Heart left ventricle (tissue), 16 donors: ENCODE measurements around the gene NLRP5. TPM values are rescaled to one million over a fixed set of nuclear protein-coding genes. Genes with fewer than 3 reads are reported as not detected.

Source experiments
- ATAC-seq, 4 donors: fragments of 200-7000 bp; cut with Tn5 transposase; one replicate each; pipeline ENCODE4 v1.9.1; 2020 to 2022; ENCODE audit warnings: moderate library complexity in 4 of 4, mild to moderate bottlenecking in 3 of 4, moderate number of reproducible peaks in 1 of 4
- DNase-seq, 5 donors: peaks; one replicate each; pipeline ENCODE4 v3.0.0-alpha.2; 2020
- H3K27ac ChIP-seq, 12 donors: fragments of 200-600 bp; sonication (generic) in 4 of 12; one replicate each; pipeline versions ENCODE4 v1.5.0 to v1.8.0; 2016 to 2022; ENCODE audit warnings: mild to moderate bottlenecking in 2 of 12
- H3K27me3 ChIP-seq, 9 donors: fragments of 200-600 bp; sonication (generic) in 2 of 9; one replicate each; pipeline versions ENCODE4 v1.5.1 to v1.8.0; 2016 to 2022; ENCODE audit warnings: mild to moderate bottlenecking in 3 of 9
- H3K36me3 ChIP-seq, 9 donors: fragments of 200-600 bp; sonication (generic) in 2 of 9; one replicate each; pipeline versions ENCODE4 v1.5.0 to v1.8.0; 2018 to 2022; ENCODE audit warnings: mild to moderate bottlenecking in 2 of 9
- H3K4me1 ChIP-seq, 12 donors: fragments of 200-600 bp; sonication (generic) in 4 of 12; one replicate each; pipeline versions ENCODE4 v1.5.0 to v1.8.0; 2016 to 2022; ENCODE audit warnings: mild to moderate bottlenecking in 3 of 12
- H3K4me3 ChIP-seq, 12 donors: fragments of 200-600 bp; sonication (generic) in 4 of 12; one replicate each; pipeline versions ENCODE4 v1.5.0 to v1.8.0; 2017 to 2022; ENCODE audit warnings: mild to moderate bottlenecking in 9 of 12, moderate library complexity in 4 of 12
- H3K9me3 ChIP-seq, 12 donors: fragments of 200-600 bp; sonication (generic) in 4 of 12; one replicate each; pipeline versions ENCODE4 v1.5.0 to v1.8.0; 2016 to 2022; ENCODE audit warnings: mild to moderate bottlenecking in 1 of 12
- POLR2A ChIP-seq, 2 donors: fragments of 450-650 bp; IDR thresholded peaks; one replicate each; pipeline ENCODE4 v1.6.1; 2017; ENCODE audit warnings: antibody characterized with exemption in 2 of 2, mild to moderate bottlenecking in 2 of 2, moderate library complexity in 2 of 2
- WGBS, 4 donors: extraction: QIAGEN DNeasy Blood & Tissue Kit in 2 of 4; methylation state at CpG; one replicate each; pipeline versions ENCODE4 v1.1.5 to v1.1.7; 2013 to 2018; 5-methylcytosine and 5-hydroxymethylcytosine counted together
- intact Hi-C, 10 donors: fragments of 100-400 bp; cut with DNase I; formaldehyde crosslinking; loops; one replicate each; pipeline versions ENCODE4 v1.11.1 to v1.14.2; 2022
- polyA plus RNA-seq, 2 donors: library from polyadenylated mRNA; stranded (reverse); fragments of 200-250 nt; gene quantifications; one replicate each; pipeline ENCODE4 v1.2.3, GENCODE V29; 2013
- total RNA-seq, 9 donors: library from RNA; depleted of rRNA in 2 of 9; stranded (reverse); fragments of >200 nt in 2 of 9; fragmentation: NEBNext Ultra II Directional in 3 of 9; extraction: Animal tissue kit (Norgen Biotek cat#: 25700) in 3 of 9; gene quantifications; one replicate each; pipeline versions ENCODE4 v1.1.0 to v1.2.4, GENCODE V29; 2016 to 2023
- TF ChIP-seq, protein P1 (sequence below), 12 donors: fragments of 200-600 bp; sonication (generic) in 4 of 12; IDR thresholded peaks; one replicate each; pipeline versions ENCODE4 v1.5.0 to v1.8.0; 2018 to 2022; ENCODE audit warnings: antibody characterized with exemption in 12 of 12, mild to moderate bottlenecking in 5 of 12
- donor health status: ischemic (EF 13 %, LVEDD 7.1; RV severe dilation, severe dysfunction).
- donor health status: healthy with polysubstance abuse.
- donor health status: DM: no; HTN: yes; CAD: no.
- donor health status: DM: no; HTN: no; CAD: no.
- donor health status: ischemic (EF 25% LVEDD 6.9; RV normal size, moderate dysfunction).
- donor health status: ischemic (EF 25% LVEDD 5.7; RV mildly dilated, moderate dysfunction).
- donor health status: healthy.
- donor health status: DM: yes; HTN: yes; CAD: no.
- donor health status: ischemic (EF 35%, LVEDD 5.7; RV mildly dilated, moderate dysfunction).
- donor health status: nonischemic (EF 11% LVEDD 7.7; RV severe dilation, severe dysfunction).
- donor health status: DM: yes; HTN: yes; CAD: no.
- donor health status: PGD.
- donor health status: ischemic (EF 29% LVEDD 5.4; RV normal size, mild dysfunction).
- donor health status: nonischemic (EF 23%, LVEDD 6.1; RV moderate dilation, normal function).

The NLRP5 gene
- total and polyA plus RNA-seq, 11 donors = not detected

DNA sequence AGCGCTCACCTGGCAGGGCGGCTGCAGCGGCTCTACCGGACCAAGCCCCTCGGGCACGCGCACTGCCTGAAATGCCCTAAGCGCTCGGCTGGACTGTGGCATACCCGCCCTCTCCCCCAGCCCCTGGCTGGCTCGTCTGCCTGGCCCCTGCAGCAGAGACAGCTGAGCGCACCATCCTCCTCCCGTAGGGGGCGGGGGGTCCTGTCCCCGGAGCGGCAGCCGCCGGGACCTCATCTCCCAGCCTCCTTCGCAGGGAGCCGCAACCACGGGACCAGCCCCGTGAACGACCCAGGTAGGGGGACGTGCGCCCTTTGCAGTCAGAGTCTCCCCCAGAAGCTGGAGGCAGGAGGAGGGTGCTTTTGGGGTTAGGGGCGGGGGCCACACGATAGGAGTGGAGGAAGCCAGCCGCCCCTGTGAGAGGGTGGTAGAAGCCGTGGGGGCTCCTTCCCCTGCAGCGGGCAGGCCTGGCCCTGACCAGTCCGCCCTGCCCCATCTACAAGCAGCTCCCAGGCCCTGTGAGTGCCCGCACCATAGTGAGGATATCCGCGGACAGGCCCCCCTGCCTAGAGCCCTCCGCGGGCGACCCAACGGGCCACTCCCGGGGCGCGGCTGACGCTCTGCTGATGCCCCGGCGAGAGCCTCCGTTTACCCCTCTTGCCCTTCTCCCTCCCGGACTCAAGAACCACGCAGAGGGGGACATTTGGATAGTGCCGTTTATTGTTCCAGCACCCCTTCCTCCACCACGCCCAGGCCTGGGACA, 100.3 kb downstream of the NLRP5 start:
- Histone ChIP-seq H3K36me3 (peaks cover 0 to 27% (median 8%) of the 10 kb centered on the region in 9 donors), H3K27me3 (no peaks in the 10 kb centered on the region), H3K9me3 (no peaks in the 10 kb centered on the region), H3K4me3 (peak overlapping the region in 4 of 12 donors; percentile 18 to 40 (median 20)), H3K27ac (peak overlapping the region in 9 of 12 donors; percentile 9 to 87 (median 71)), H3K4me1 (peaks cover 0 to 32% (median 15%) of the 10 kb centered on the region in 12 donors)
- 70 to 87% (median 75%) methylated on average over 35 to 49 of the region's 49 CpGs for WGBS, 4 donors
- TF ChIP-seq POLR2A (IDR thresholded peaks at IDR 0.05) = no peak
- TF ChIP-seq, protein P1, sequence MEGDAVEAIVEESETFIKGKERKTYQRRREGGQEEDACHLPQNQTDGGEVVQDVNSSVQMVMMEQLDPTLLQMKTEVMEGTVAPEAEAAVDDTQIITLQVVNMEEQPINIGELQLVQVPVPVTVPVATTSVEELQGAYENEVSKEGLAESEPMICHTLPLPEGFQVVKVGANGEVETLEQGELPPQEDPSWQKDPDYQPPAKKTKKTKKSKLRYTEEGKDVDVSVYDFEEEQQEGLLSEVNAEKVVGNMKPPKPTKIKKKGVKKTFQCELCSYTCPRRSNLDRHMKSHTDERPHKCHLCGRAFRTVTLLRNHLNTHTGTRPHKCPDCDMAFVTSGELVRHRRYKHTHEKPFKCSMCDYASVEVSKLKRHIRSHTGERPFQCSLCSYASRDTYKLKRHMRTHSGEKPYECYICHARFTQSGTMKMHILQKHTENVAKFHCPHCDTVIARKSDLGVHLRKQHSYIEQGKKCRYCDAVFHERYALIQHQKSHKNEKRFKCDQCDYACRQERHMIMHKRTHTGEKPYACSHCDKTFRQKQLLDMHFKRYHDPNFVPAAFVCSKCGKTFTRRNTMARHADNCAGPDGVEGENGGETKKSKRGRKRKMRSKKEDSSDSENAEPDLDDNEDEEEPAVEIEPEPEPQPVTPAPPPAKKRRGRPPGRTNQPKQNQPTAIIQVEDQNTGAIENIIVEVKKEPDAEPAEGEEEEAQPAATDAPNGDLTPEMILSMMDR (IDR thresholded peaks at IDR 0.05) = no peak
- no peak for DNase-seq
- intact Hi-C loops = loop anchor here in 3 of 10 donors (5.0 to 10.0 kb wide), 2 partner anchors 35 to 68 kb away; partner anchors contain the start of gene ZNF787 (in 1 of the 3)
- no peak for ATAC-seq

DNA sequence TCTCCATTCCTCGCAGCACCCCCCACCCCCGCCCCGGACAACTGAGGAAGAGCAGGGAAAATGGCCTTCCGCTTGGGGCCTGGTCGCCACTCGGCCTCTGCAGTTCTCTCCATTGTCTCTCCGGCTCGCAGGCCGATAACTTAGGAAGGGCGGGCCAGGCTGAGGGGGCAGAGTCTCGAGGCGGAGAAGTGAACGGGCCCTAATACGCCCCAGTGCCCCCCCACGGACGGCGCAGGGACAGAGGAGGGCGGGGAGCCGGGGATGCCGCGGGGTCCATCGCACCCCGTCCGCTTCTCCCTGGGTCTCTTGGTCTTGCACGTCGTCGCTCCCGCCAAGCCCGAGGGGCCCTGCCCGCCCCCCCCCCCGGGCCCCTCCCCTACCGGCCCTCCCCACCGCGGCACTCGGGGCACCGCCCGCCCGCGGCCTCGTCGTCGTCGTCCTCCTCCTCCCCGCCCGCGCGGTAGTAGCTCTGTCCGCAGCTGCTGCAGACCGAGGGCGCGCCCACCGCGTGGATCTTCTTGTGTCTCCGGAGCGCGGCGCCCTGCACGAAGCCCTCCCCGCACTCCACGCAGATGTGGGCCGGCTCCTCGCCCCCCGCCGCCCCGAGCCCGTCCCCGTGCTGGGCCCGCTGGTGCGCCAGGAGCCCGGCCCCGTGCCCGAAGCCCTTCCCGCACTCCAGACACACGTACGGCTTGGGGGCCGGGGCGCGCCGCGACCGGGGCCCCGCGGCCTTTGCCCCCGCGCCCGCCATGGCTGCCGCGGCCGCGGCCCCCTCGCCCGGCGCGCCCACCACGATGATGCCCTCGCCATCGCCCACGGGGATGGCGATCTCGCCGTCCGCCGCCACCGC, 101.3 kb downstream of the NLRP5 start:
- DNase-seq = peak in 2 of 5 donors; percentile 51 to 65

DNA sequence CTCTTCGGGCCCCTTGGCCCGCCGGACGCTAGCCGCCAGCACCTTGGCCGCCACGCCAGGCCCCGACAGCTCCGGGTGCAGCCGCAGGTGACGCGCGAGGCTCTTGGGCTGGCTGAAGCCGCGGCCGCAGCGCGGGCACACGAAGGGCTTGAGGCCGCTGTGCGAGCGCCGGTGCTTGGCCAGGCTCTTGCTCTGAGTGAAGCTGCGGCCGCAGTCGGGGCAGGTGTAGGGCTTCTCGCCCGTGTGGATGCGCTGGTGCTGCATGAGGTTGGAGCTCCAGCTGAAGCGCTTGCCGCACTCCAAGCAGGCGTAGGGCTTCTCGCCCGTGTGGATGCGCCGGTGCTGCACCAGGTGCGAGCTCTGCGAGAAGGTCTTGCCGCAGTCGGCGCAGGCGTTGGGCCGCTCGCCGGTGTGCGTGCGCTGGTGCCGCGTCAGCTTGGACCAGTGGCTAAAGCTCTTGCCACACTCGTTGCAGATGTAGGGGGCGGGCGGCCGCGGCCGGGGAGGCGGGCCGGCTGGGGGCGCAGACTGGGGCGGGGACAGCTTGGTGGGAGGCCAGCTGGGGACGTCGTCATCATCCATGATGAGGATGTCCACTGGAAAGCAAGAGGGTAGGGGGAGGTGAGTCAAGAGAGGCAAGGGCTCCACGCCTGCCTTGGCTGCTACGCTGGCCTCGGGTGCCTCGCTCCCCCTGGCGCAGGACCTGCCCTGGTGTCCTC, 102.1 kb downstream of the NLRP5 start:
- Histone ChIP-seq H3K4me3 (no peak overlapping the region), H3K36me3 (peaks cover 0 to 27% (median 10%) of the 10 kb centered on the region in 9 donors), H3K27ac (no peak overlapping the region), H3K9me3 (no peaks in the 10 kb centered on the region), H3K4me1 (peaks cover 0 to 37% (median 13%) of the 10 kb centered on the region in 12 donors), H3K27me3 (no peaks in the 10 kb centered on the region)
- ATAC-seq (no peak), DNase-seq (no peak)
- TF ChIP-seq, protein P1 (IDR thresholded peaks at IDR 0.05) = no peak
- TF ChIP-seq POLR2A (IDR thresholded peaks at IDR 0.05) = no peak
- intact Hi-C loops = loop anchor here in 3 of 10 donors (5.0 to 10.0 kb wide), 2 partner anchors 34 to 66 kb away; partner anchors contain the start of gene ZNF787 (in 1 of the 3)
- 94 to 95% (median 95%) methylated on average over 33 to 66 of the region's 66 CpGs for WGBS, 4 donors

More for the DNA sequence above, 101.3 kb downstream of the NLRP5 start:
- Histone ChIP-seq H3K9me3 (no peaks in the 10 kb centered on the region), H3K36me3 (peaks cover 0 to 27% (median 8%) of the 10 kb centered on the region in 9 donors), H3K27me3 (no peaks in the 10 kb centered on the region), H3K4me1 (peaks cover 0 to 37% (median 13%) of the 10 kb centered on the region in 12 donors), H3K27ac (peak overlapping the region in 9 of 12 donors; percentile 9 to 87 (median 71)), H3K4me3 (peak overlapping the region in 4 of 12 donors; percentile 18 to 40 (median 20))
- TF ChIP-seq, protein P1 (IDR thresholded peaks at IDR 0.05) = no peak
- TF ChIP-seq POLR2A (IDR thresholded peaks at IDR 0.05) = no peak
- ATAC-seq = peak in 3 of 4 donors; percentile 13 to 36 (median 30)
- WGBS, 4 donors = 75 to 80% (median 78%) methylated on average over 84 to 104 of the region's 104 CpGs
- intact Hi-C loops = loop anchor here in 3 of 10 donors (5.0 to 10.0 kb wide), 2 partner anchors 34 to 67 kb away; partner anchors contain the start of gene ZNF787 (in 1 of the 3)
